CD4-positive, alpha-beta T cell (primary cell): ENCODE data around the gene DENND2C. TPM values are rescaled to one million over a fixed set of nuclear protein-coding genes. Genes with fewer than 3 reads are reported as not detected.

Source experiments
- ATAC-seq: fragments of 200-7000 bp; cut with Tn5 transposase; one replicate; pipeline ENCODE4 v1.10.0; 2022; ENCODE audit warnings: mild to moderate bottlenecking; ENCODE audit not compliant: poor library complexity
- CTCF ChIA-PET: fragments of 350-600 bp; sonication (Branson Sonifier 250); formaldehyde crosslinking; loops from one replicate; lab custom pipeline; 2021; ENCODE audit warnings: antibody characterized with exemption, inconsistent platforms; lab: Charles Lee
- POLR2A ChIA-PET: fragments of 350-600 bp; sonication (Branson Sonifier 250); formaldehyde crosslinking; loops from one replicate; lab custom pipeline; 2021; ENCODE audit warnings: antibody characterized with exemption, inconsistent platforms; lab: Charles Lee
- DNase-seq, 14 experiments: peaks; one replicate each; pipeline ENCODE4 v3.0.0-alpha.2; 2013 to 2020; ENCODE audit warnings: mixed read lengths in 2 of 14
- H3K27ac ChIP-seq, 2 donors: one replicate each; pipeline versions ENCODE4 v1.5.1 to v1.7.0; 2013; ENCODE audit warnings: low read length in 2 of 2, low read depth in 1 of 2, mild to moderate bottlenecking in 1 of 2
- H3K27me3 ChIP-seq, 2 experiments: 1 replicate in 1 of 2; 2 replicates in 1 of 2; pipeline versions ENCODE4 v1.6.1 to v1.7.0; 2013; ENCODE audit warnings: low read length in 2 of 2, control low read depth in 1 of 2, mild to moderate bottlenecking in 1 of 2, moderate library complexity in 1 of 2; ENCODE audit not compliant: insufficient read depth in 2 of 2, control insufficient read depth in 1 of 2
- H3K36me3 ChIP-seq: one replicate; pipeline ENCODE4 v1.6.1; 2013; ENCODE audit warnings: low read length, control low read depth; ENCODE audit not compliant: insufficient read depth
- H3K4me1 ChIP-seq: one replicate; pipeline ENCODE4 v1.6.1; 2013; ENCODE audit warnings: low read length, control low read depth; ENCODE audit not compliant: insufficient read depth
- H3K4me3 ChIP-seq: one replicate; pipeline ENCODE4 v1.5.1; 2013; ENCODE audit warnings: mild to moderate bottlenecking, low read length, moderate library complexity
- H3K9me3 ChIP-seq, 2 experiments: 1 replicate in 1 of 2; 2 replicates in 1 of 2; pipeline versions ENCODE4 v1.6.1 to v1.7.0; 2013; ENCODE audit warnings: low read length in 2 of 2, mild to moderate bottlenecking in 2 of 2, control low read depth in 1 of 2, moderate library complexity in 1 of 2; ENCODE audit not compliant: control insufficient read depth in 1 of 2, insufficient read depth in 1 of 2
- H3K27ac Mint-ChIP-seq: one replicate; pipeline ENCODE4 v1.8.0; 2020; ENCODE audit warnings: mixed read lengths
- H3K27me3 Mint-ChIP-seq: one replicate; pipeline ENCODE4 v1.8.0; 2021; ENCODE audit warnings: mixed read lengths
- H3K36me3 Mint-ChIP-seq: one replicate; pipeline ENCODE4 v1.8.0; 2021; ENCODE audit warnings: low read depth, mixed read lengths
- H3K4me1 Mint-ChIP-seq: one replicate; pipeline ENCODE4 v1.8.0; 2021; ENCODE audit warnings: low read depth, mixed read lengths
- H3K4me3 Mint-ChIP-seq: one replicate; pipeline ENCODE4 v1.8.0; 2020; ENCODE audit warnings: mild to moderate bottlenecking, mixed read lengths
- H3K9me3 Mint-ChIP-seq: one replicate; pipeline ENCODE4 v1.8.0; 2020; ENCODE audit warnings: mixed read lengths
- intact Hi-C, 2 experiments: fragments of 100-400 bp; cut with DNase I in 1 of 2; cut with micrococcal nuclease in 1 of 2; formaldehyde crosslinking; loops; one replicate each; pipeline versions ENCODE4 v1.15.1 to v1.9.0; 2023 to 2025; cut with DNase I, micrococcal nuclease
- total RNA-seq, 174 experiments: library from RNA in 2 of 174; stranded (reverse) in 2 of 174; gene quantifications; one replicate each; pipeline ENCODE4 v1.2.3 and lab custom pipeline; 2021 to 2026
- TF ChIP-seq, protein P1 (sequence below): fragments of 200-600 bp; IDR thresholded peaks from one replicate; pipeline ENCODE4 v1.8.0; 2022; ENCODE audit warnings: antibody characterized with exemption, mild to moderate bottlenecking

The DENND2C gene
- total RNA-seq, 2 experiments from 2014 or later, result 1.6 to 2.0 TPM

DNA sequence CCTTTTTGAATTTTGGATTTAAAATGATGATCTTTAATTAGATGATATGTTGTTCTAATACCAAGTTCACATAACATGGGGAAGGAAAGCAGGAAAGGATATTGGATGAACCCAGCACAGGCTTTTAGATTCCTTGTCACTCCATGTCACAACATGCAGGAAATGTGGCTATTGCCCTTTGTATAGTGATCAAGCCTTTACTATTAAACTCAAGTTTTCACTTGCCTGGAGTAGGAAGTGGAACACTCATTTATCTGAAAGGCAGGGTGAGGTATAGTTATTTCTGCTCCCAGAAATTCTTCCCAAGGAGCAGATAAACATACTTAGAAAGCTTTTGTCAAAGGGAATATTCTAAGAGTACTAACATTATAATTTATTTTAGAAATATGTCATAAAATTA, 51.2 kb downstream of the DENND2C start:
- POLR2A ChIA-PET, result no interaction called here
- intact Hi-C loops, result no loop called here
- Mint-ChIP-seq H3K27me3 (peaks cover 9% of the 10 kb centered on the region), H3K27ac (no peak overlapping the region), H3K36me3 (no peaks in the 10 kb centered on the region), H3K4me1 (no peaks in the 10 kb centered on the region), H3K9me3 (no peaks in the 10 kb centered on the region), H3K4me3 (no peak overlapping the region)
- H3K27ac ChIP-seq, result no peak overlapping the region
- TF ChIP-seq, protein P1, sequence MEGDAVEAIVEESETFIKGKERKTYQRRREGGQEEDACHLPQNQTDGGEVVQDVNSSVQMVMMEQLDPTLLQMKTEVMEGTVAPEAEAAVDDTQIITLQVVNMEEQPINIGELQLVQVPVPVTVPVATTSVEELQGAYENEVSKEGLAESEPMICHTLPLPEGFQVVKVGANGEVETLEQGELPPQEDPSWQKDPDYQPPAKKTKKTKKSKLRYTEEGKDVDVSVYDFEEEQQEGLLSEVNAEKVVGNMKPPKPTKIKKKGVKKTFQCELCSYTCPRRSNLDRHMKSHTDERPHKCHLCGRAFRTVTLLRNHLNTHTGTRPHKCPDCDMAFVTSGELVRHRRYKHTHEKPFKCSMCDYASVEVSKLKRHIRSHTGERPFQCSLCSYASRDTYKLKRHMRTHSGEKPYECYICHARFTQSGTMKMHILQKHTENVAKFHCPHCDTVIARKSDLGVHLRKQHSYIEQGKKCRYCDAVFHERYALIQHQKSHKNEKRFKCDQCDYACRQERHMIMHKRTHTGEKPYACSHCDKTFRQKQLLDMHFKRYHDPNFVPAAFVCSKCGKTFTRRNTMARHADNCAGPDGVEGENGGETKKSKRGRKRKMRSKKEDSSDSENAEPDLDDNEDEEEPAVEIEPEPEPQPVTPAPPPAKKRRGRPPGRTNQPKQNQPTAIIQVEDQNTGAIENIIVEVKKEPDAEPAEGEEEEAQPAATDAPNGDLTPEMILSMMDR, result no peak
- H3K36me3 ChIP-seq, result no peaks in the 10 kb centered on the region
- CTCF ChIA-PET, result no interaction called here
- peaks cover 2 to 5% of the 10 kb centered on the region in 2 experiments for H3K27me3 ChIP-seq
- H3K9me3 ChIP-seq, result no peaks in the 10 kb centered on the region
- ATAC-seq, result no peak
- no peak for DNase-seq
- no peaks in the 10 kb centered on the region for H3K4me1 ChIP-seq
- no peak overlapping the region for H3K4me3 ChIP-seq

DNA sequence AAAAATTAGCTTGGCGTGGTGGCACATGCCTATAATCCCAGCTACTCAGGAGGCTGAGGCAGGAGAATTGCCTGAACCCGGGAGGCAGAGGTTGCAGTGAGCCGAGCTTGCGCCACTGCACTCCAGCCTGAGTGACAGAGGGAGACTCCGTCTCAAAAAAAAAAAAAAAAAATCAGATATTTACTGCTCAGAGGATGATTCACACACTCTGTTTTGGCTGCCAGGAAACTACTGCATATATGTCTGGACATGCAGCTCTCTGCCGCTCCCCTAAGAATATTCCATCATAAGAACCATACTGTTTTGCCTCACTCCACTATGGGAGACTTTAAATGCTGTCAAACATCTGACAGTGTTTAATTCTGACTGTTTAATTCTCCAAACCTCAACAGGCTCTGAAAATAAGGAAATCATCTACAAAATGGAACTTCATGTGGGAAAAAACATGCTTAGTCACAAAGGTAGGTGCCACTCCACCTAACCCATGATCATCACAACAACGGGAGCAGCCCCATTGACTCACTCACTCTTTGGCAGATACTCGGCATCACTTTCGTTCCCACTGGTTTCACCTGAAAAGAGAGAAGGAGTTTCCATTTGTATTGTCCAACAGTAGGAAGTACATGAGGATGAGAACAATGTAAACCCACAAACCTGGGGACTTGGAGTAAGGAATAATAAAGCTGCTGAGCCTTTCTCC, 59.2 kb downstream of the DENND2C start:
- ChIA-PET CTCF (no interaction called here), POLR2A (no interaction called here)
- ATAC-seq (no peak), DNase-seq (no peak)
- Histone ChIP-seq H3K27me3 (peaks cover 2 to 5% of the 10 kb centered on the region in 2 experiments), H3K4me1 (no peaks in the 10 kb centered on the region), H3K27ac (no peak overlapping the region), H3K36me3 (no peaks in the 10 kb centered on the region), H3K9me3 (no peaks in the 10 kb centered on the region), H3K4me3 (no peak overlapping the region)
- Mint-ChIP-seq H3K36me3 (no peaks in the 10 kb centered on the region), H3K27ac (no peak overlapping the region), H3K9me3 (no peaks in the 10 kb centered on the region), H3K4me1 (no peaks in the 10 kb centered on the region), H3K27me3 (peaks cover 18% of the 10 kb centered on the region), H3K4me3 (no peak overlapping the region)
- intact Hi-C loops, result no loop called here
- TF ChIP-seq, protein P1, result no peak

DNA sequence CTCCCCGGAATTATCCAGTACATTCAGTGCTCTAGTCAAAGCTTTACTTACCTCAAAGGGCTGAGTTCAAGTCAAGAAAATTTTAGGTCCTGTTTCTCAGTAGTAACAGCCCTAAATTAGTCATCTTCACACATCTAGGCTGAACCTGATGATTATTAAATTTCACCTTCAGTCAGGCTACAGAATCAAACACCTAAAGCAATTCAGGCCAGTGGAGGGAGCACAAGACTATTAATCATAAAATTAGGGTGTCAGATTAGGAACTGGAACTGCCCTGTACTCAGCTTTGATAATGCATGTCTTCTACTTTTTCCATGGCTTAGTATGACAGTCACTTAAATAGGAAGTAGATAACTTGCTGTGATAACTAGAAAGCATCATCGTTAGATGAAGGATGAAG, 60.0 kb downstream of the DENND2C start:
- Histone ChIP-seq H3K9me3 (no peaks in the 10 kb centered on the region), H3K4me3 (no peak overlapping the region), H3K4me1 (no peaks in the 10 kb centered on the region), H3K36me3 (no peaks in the 10 kb centered on the region), H3K27ac (no peak overlapping the region), H3K27me3 (peaks cover 2 to 5% of the 10 kb centered on the region in 2 experiments)
- Mint-ChIP-seq H3K27me3 (peaks cover 20% of the 10 kb centered on the region), H3K9me3 (no peaks in the 10 kb centered on the region), H3K27ac (no peak overlapping the region), H3K4me3 (no peak overlapping the region), H3K4me1 (no peaks in the 10 kb centered on the region), H3K36me3 (no peaks in the 10 kb centered on the region)
- CTCF ChIA-PET, result no interaction called here
- TF ChIP-seq, protein P1, result no peak
- DNase-seq (no peak), ATAC-seq (no peak)
- intact Hi-C loops, result no loop called here
- POLR2A ChIA-PET, result no interaction called here
